ENCODE measurements around the gene ZBTB34. TPM values are rescaled to one million over a fixed set of nuclear protein-coding genes. Genes with fewer than 3 reads are reported as not detected.
A peak's percentile ranks its signal among the peaks of the same experiment; 100 is the strongest.

The ZBTB34 gene
- total RNA-seq, 2 experiments from 2014 or later = 2.5 to 2.9 TPM

DNA sequence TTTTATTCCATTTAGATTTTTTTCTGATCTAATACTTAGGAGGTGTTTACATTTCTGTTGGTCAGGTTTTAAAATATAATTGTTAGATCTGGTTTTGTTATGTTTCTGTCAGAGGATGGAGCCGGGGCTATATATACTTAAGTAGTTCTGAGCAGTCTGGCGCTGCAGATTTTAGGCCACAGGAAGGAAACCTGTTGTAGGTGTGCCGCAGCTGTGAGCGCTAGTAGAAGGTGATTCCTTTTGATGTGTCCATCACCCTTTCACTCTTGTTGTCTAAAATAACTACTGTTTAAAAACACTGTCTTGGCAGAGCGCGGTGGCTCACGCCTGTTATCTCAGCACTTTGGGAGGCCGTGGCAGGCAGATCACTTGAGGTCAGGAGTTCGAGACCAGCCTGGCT, 17.0 kb downstream of the ZBTB34 start:
- Mint-ChIP-seq H3K27me3 (no peaks in the 10 kb centered on the region), H3K9me3 (no peaks in the 10 kb centered on the region), H3K27ac (peak overlapping the region; percentile 72), H3K36me3 (ENCODE audit: low read depth) (peaks cover 42% of the 10 kb centered on the region), H3K4me3 (no peak overlapping the region), H3K4me1 (ENCODE audit: low read depth) (peaks cover 28% of the 10 kb centered on the region)
- Histone ChIP-seq H3K36me3 (ENCODE audit: insufficient read depth, low read length) (peaks cover 30% of the 10 kb centered on the region), H3K27ac (ENCODE audit: low read depth in 1 of 2, low read length in 2 of 2) (no peak overlapping the region), H3K9me3 (ENCODE audit: control insufficient read depth in 1 of 2, insufficient read depth in 1 of 2, low read length in 2 of 2) (no peaks in the 10 kb centered on the region), H3K4me3 (ENCODE audit: low read length) (no peak overlapping the region), H3K27me3 (ENCODE audit: control insufficient read depth in 1 of 2, insufficient read depth in 2 of 2, low read length in 2 of 2) (no peaks in the 10 kb centered on the region), H3K4me1 (ENCODE audit: insufficient read depth, low read length) (peaks cover 11% of the 10 kb centered on the region)
- TF ChIP-seq, protein P1, sequence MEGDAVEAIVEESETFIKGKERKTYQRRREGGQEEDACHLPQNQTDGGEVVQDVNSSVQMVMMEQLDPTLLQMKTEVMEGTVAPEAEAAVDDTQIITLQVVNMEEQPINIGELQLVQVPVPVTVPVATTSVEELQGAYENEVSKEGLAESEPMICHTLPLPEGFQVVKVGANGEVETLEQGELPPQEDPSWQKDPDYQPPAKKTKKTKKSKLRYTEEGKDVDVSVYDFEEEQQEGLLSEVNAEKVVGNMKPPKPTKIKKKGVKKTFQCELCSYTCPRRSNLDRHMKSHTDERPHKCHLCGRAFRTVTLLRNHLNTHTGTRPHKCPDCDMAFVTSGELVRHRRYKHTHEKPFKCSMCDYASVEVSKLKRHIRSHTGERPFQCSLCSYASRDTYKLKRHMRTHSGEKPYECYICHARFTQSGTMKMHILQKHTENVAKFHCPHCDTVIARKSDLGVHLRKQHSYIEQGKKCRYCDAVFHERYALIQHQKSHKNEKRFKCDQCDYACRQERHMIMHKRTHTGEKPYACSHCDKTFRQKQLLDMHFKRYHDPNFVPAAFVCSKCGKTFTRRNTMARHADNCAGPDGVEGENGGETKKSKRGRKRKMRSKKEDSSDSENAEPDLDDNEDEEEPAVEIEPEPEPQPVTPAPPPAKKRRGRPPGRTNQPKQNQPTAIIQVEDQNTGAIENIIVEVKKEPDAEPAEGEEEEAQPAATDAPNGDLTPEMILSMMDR (IDR thresholded peaks at IDR 0.05) = no peak
- CTCF ChIA-PET = no interaction called here
- POLR2A ChIA-PET = no interaction called here
- ATAC-seq (ENCODE audit: poor library complexity) (no peak), DNase-seq (peak in 4 of 14 experiments; percentile 8 to 37 (median 26))
- intact Hi-C loops (cut with DNase I, micrococcal nuclease) = no loop called here

GRCh38 chr9:126879288-126879687, 18.8 kb downstream of the ZBTB34 start:
- H3K9me3 Mint-ChIP-seq = no peaks in the 10 kb centered on the region
- H3K4me1 Mint-ChIP-seq (ENCODE audit: low read depth) = peaks cover 23% of the 10 kb centered on the region
- CTCF ChIA-PET = no interaction called here
- Histone ChIP-seq H3K27ac (ENCODE audit: low read depth in 1 of 2, low read length in 2 of 2) (no peak overlapping the region), H3K9me3 (ENCODE audit: control insufficient read depth in 1 of 2, insufficient read depth in 1 of 2, low read length in 2 of 2) (no peaks in the 10 kb centered on the region), H3K4me3 (ENCODE audit: low read length) (no peak overlapping the region), H3K27me3 (ENCODE audit: control insufficient read depth in 1 of 2, insufficient read depth in 2 of 2, low read length in 2 of 2) (no peaks in the 10 kb centered on the region), H3K36me3 (ENCODE audit: insufficient read depth, low read length) (peaks cover 38% of the 10 kb centered on the region), H3K4me1 (ENCODE audit: insufficient read depth, low read length) (peaks cover 11% of the 10 kb centered on the region)
- H3K27ac Mint-ChIP-seq = no peak overlapping the region
- peaks cover 42% of the 10 kb centered on the region for H3K36me3 Mint-ChIP-seq (ENCODE audit: low read depth)
- no peak overlapping the region for H3K4me3 Mint-ChIP-seq
- TF ChIP-seq, protein P1 (IDR thresholded peaks at IDR 0.05) = no peak
- no peaks in the 10 kb centered on the region for H3K27me3 Mint-ChIP-seq
- intact Hi-C loops (cut with DNase I, micrococcal nuclease) = no loop called here
- ATAC-seq (ENCODE audit: poor library complexity) (no peak), DNase-seq (no peak)
- POLR2A ChIA-PET = no interaction called here

GRCh38 chr9:126880226-126880946, 19.9 kb downstream of the ZBTB34 start:
- H3K27me3 Mint-ChIP-seq = no peaks in the 10 kb centered on the region
- no peak for ATAC-seq (ENCODE audit: poor library complexity)
- ChIA-PET POLR2A (no interaction called here), CTCF (no interaction called here)
- no peak overlapping the region for H3K27ac ChIP-seq (ENCODE audit: low read depth in 1 of 2, low read length in 2 of 2)
- no peak for DNase-seq
- H3K4me3 ChIP-seq (ENCODE audit: low read length) = no peak overlapping the region
- H3K4me3 Mint-ChIP-seq = no peak overlapping the region
- intact Hi-C loops (cut with DNase I, micrococcal nuclease) = no loop called here
- H3K27me3 ChIP-seq (ENCODE audit: control insufficient read depth in 1 of 2, insufficient read depth in 2 of 2, low read length in 2 of 2) = no peaks in the 10 kb centered on the region
- peaks cover 38% of the 10 kb centered on the region for H3K36me3 ChIP-seq (ENCODE audit: insufficient read depth, low read length)
- H3K36me3 Mint-ChIP-seq (ENCODE audit: low read depth) = peaks cover 46% of the 10 kb centered on the region
- TF ChIP-seq, protein P1 (IDR thresholded peaks at IDR 0.05) = no peak
- H3K4me1 ChIP-seq (ENCODE audit: insufficient read depth, low read length) = peaks cover 11% of the 10 kb centered on the region
- no peaks in the 10 kb centered on the region for H3K9me3 Mint-ChIP-seq
- peaks cover 21% of the 10 kb centered on the region for H3K4me1 Mint-ChIP-seq (ENCODE audit: low read depth)
- no peaks in the 10 kb centered on the region for H3K9me3 ChIP-seq (ENCODE audit: control insufficient read depth in 1 of 2, insufficient read depth in 1 of 2, low read length in 2 of 2)
- no peak overlapping the region for H3K27ac Mint-ChIP-seq

Data from CD4-positive, alpha-beta T cell (primary cell).